Mesothelial cell of epicardium (in vitro differentiated cells): ENCODE results near the gene USP12. TPM values are rescaled to one million over a fixed set of nuclear protein-coding genes. Genes with fewer than 3 reads are reported as not detected.

Experiments used
- DNase-seq, 2 experiments: peaks; one replicate each; pipeline ENCODE4 v3.0.0; 2021; ENCODE audit warnings: low spot score in 2 of 2; ENCODE audit not compliant: unreplicated experiment in 2 of 2
- H3K27ac Mint-ChIP-seq: 2 replicates; pipeline ENCODE4 v1.8.0; 2021; ENCODE audit warnings: mixed read lengths
- H3K27me3 Mint-ChIP-seq: 2 replicates; pipeline ENCODE4 v1.8.0; 2021; ENCODE audit warnings: low read depth, mixed read lengths
- H3K36me3 Mint-ChIP-seq: 2 replicates; pipeline ENCODE4 v1.8.0; 2021; ENCODE audit warnings: mixed read lengths
- H3K4me1 Mint-ChIP-seq: 2 replicates; pipeline ENCODE4 v1.8.0; 2021; ENCODE audit warnings: mixed read lengths
- H3K4me3 Mint-ChIP-seq: 2 replicates; pipeline ENCODE4 v1.8.0; 2021; ENCODE audit warnings: mild to moderate bottlenecking, moderate library complexity, mixed read lengths
- H3K9me3 Mint-ChIP-seq: 2 replicates; pipeline ENCODE4 v1.8.0; 2021; ENCODE audit warnings: mixed read lengths
- CTCF ChIP-seq: fragments of 200-600 bp; sonication (generic); IDR thresholded peaks from one replicate; pipeline ENCODE4 v1.5.0; 2021; ENCODE audit warnings: antibody characterized with exemption; ENCODE audit not compliant: unreplicated experiment
- total RNA-seq: library from RNA; stranded (reverse); gene quantifications from 3 replicates; pipeline ENCODE4 v1.2.1, GENCODE V29; 2021

USP12 gene
- total RNA-seq, 1 donor from 2014 or later: 22.3 TPM

- Mint-ChIP-seq H3K4me3 (no peak overlapping the region), H3K36me3 (no peaks in the 10 kb centered on the region), H3K4me1 (no peaks in the 10 kb centered on the region), H3K27ac (no peak overlapping the region), H3K27me3 (peaks cover 5% of the 10 kb centered on the region), H3K9me3 (peaks cover 8% of the 10 kb centered on the region)
- no peak for DNase-seq
- TF ChIP-seq CTCF: no peak
These were observed 36.9 kb upstream of the USP12 start for GRCh38 chr13:27208514-27208913.

GRCh38 chr13:27203854-27204253 lies 32.2 kb upstream of the USP12 start:
- Mint-ChIP-seq H3K27ac (no peak overlapping the region), H3K27me3 (peaks cover 5% of the 10 kb centered on the region)
- no peak for TF ChIP-seq CTCF

GRCh38 chr13:27203186-27203585 lies 31.6 kb upstream of the USP12 start:
- no peak for DNase-seq
- no peak for TF ChIP-seq CTCF
- Mint-ChIP-seq H3K4me3 (no peak overlapping the region), H3K9me3 (peaks cover 2% of the 10 kb centered on the region), H3K36me3 (peaks cover under 1% of the 10 kb centered on the region), H3K4me1 (peaks cover 5% of the 10 kb centered on the region), H3K27ac (no peak overlapping the region), H3K27me3 (peaks cover 3% of the 10 kb centered on the region)

More at GRCh38 chr13:27203854-27204253, 32.2 kb upstream of the USP12 start:
- Mint-ChIP-seq H3K36me3 (no peaks in the 10 kb centered on the region), H3K9me3 (peaks cover 4% of the 10 kb centered on the region), H3K4me1 (peaks cover 5% of the 10 kb centered on the region), H3K4me3 (no peak overlapping the region)
- no peak for DNase-seq

- Mint-ChIP-seq H3K9me3 (peaks cover 8% of the 10 kb centered on the region), H3K4me1 (peaks cover 5% of the 10 kb centered on the region), H3K4me3 (no peak overlapping the region), H3K36me3 (peaks cover 5% of the 10 kb centered on the region), H3K27ac (no peak overlapping the region), H3K27me3 (peaks cover 3% of the 10 kb centered on the region)
- no peak for DNase-seq
- TF ChIP-seq CTCF: no peak
These were observed 30.1 kb upstream of the USP12 start for GRCh38 chr13:27201661-27202060.

- Mint-ChIP-seq H3K4me1 (peaks cover 5% of the 10 kb centered on the region), H3K36me3 (peaks cover 5% of the 10 kb centered on the region), H3K27me3 (peaks cover 3% of the 10 kb centered on the region), H3K27ac (no peak overlapping the region), H3K4me3 (no peak overlapping the region), H3K9me3 (peaks cover 8% of the 10 kb centered on the region)
- no peak for TF ChIP-seq CTCF
- no peak for DNase-seq
These were observed 28.9 kb upstream of the USP12 start for GRCh38 chr13:27200413-27201070.

GRCh38 chr13:27199696-27200095 lies 28.1 kb upstream of the USP12 start:
- H3K27ac Mint-ChIP-seq: no peak overlapping the region
- no peak for TF ChIP-seq CTCF
- peaks cover 8% of the 10 kb centered on the region for H3K4me1 Mint-ChIP-seq
- peaks cover 8% of the 10 kb centered on the region for H3K9me3 Mint-ChIP-seq
- H3K4me3 Mint-ChIP-seq: no peak overlapping the region
- peaks cover 5% of the 10 kb centered on the region for H3K27me3 Mint-ChIP-seq
- DNase-seq: no peak
- peaks cover 5% of the 10 kb centered on the region for H3K36me3 Mint-ChIP-seq
